NCI-H2171 treated with DMSO at 0.1 percent for 48 hours (cell line): ENCODE measurements around the gene TENT4B.

Experiments used
- DNase-seq: peaks from one replicate; lab custom pipeline; 2025; lab: John Stamatoyannopoulos, UW

The TENT4B gene

GRCh38 chr16:50256604-50257003, 103.5 kb downstream of the TENT4B start:
- DNase-seq = no peak

- DNase-seq = no peak
Observed at GRCh38 chr16:50257876-50258275, 104.8 kb downstream of the TENT4B start.

DNA sequence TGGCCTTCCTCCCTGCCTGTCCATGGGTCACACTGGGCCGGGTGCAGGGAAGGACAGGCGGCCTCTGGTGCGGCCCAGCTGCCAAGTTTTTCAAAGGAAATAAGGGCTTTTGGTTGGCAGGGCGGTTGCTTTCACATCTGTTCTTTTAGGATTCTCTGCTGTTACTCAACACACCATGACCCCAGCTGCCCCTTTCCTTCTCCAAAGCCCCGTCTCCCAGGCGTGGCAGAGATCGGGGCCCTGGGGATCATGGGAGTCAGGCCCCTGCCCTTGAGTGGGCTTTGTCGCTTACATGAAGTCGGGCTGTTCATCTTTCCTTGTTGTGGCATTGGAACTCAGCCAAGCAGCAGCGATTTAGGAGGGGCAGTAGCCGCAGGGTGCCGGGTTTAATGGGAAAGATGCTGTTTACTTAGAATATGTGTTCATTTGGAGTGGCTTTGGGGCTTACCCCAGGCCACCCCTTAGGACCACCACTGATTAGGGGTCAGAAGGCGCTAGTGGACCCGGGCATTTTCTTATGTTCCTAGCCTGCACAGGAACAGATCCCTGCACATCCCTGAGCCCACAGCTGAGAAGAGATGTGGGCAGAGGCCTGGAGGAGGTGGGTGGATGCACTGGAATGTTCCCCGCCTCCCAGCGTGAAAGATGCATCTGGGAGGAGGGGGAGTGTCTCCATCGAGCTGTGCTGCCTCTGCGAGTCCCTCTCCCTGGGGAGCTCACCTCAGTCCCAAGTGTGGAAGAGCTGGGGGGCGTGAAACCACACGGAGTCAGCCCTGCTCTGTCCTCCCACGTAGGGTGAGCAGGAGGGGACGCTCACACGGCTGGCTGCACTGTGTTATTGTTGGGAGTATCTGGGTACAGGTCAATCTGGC, 106.5 kb downstream of the TENT4B start:
- DNase-seq = peak; percentile 86

- no peak for DNase-seq
Observed at GRCh38 chr16:50260206-50261159, 107.4 kb downstream of the TENT4B start.

GRCh38 chr16:50261160-50261706, 108.1 kb downstream of the TENT4B start:
- no peak for DNase-seq

GRCh38 chr16:50261707-50262235, 108.7 kb downstream of the TENT4B start:
- DNase-seq = peak; percentile 8

DNA sequence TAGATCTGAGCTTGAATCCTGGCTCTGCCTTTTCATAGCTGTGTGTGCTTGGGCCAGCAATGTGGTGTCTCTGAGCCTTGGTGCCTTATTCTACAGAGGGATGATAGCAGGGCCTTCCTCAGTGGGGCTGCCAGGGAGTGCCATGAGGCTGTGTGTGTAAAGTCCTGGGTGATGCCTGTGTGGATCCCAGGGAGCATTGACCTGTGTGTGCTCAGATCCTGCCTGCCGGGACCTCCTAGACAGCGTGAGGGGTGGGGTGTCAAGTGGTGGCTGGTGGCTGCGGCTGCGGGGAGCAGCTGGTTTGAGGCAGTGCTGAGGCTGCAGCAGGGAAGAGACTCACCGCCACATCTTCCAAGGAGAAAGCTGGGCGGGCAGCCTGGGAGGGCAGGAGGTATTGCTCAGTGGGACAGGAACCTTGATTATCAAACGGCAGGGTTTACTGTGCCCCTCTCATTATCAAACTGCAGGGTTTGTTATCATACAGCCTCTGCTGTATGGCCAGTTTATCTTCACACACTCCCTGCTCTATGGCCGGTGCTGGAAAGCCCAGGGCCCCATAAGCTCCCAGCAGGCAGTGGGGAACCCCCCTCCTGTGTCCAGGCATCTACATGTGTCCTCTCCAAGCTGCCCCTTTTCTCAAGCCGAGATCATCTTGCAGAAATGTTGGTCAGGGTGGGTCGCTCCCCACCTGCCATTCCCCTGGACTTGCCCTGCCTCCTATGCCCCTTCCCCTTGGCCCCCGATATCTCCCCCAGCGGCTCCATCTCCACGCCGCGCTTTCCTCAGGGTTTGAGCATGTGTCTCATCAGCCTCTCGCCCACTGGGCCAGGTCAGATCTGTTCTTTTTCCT, 110.2 kb downstream of the TENT4B start:
- no peak for DNase-seq

GRCh38 chr16:50263940-50264929, 111.1 kb downstream of the TENT4B start:
- peak; percentile 36 for DNase-seq

DNA sequence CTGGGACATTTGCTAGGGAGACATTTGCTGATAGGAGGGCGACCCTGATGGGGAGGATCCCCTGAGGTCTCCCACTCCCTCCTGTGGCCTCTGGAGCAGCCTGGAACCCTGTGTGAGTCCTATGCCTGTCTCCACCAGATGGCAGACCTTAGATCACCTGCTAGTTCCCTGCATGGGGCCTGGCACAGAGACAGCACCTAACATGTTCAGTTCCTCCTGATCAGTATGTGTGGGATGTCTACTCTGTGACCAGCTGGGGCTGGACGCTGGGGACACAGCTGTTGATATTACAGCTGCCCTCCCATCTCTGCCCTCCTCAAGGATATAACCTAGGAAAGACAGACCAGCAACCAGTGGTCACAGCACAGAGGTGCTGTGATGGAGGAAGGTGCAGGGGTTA, 112.2 kb downstream of the TENT4B start:
- peak; percentile 78 for DNase-seq

- peak; percentile 35 for DNase-seq
Observed at GRCh38 chr16:50265716-50266336, 112.7 kb downstream of the TENT4B start.

DNA sequence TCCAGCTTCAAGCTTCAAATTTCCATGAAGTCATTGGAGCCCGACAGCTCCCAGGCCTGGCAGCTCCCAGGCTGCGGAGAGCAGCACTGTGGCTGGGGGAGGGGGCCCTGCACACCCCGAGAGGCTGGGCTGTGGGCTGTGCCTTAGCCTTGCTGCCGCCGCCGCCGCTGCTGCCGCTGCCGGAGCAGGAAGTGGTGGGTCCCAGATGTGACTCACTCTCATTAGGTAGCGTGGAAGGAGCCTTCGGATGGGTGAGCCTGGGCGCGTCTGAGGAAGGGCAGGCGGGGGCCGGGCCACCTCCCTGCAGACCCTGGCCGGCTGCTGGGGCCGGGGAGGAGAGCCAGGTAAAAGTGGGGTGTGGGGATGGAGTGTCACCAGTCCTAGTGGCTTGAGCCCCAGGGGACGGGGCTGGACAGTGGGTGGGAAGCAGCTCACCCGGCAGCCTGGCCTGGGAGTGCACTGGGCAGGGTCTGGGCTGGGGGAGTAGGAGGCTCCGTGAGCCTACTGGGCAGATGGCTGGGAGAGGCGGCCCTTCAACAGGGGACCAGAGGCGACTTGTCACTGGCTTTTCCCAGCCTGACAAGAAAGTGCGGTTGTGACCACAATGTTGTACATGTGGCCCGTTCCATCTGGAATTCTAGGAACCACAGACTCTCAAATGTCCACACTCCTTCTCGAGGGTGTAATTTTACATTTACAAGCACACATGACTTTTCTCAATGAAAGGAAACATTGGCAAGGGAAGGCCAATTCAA, 113.4 kb downstream of the TENT4B start, which contains the start of gene ADCY7:
Gene ADCY7 (plus strand): TSS at position 215 of the 755 bp plus-strand sequence. CDS start 21,629 bp downstream, outside the sequence.
- DNase-seq = peak; percentile 69

- DNase-seq = peak; percentile 69
Observed at GRCh38 chr16:50267151-50267631, 114.1 kb downstream of the TENT4B start.

DNA sequence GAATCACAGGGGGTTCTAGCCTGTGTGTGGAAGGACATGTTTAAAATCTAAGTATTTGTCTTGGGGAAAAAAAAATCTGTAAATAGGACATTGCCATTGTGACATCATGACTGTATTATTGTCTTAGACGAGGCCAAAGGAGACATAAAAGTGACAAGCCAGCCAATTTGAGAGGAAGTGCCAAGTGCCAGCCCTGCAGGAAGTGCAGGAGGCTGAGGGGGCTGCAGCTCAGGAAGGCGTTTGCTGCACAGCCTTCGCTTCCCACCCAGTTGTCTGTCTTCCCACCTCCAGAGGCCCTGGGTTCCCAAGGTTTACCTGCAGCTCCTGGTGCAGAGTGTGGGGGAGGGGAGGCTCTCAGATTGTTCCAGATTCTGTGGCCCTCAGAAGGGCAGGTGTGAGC, 114.5 kb downstream of the TENT4B start:
- peak; percentile 6 for DNase-seq

- DNase-seq = peak; percentile 8
Observed at GRCh38 chr16:50268352-50268751, 115.2 kb downstream of the TENT4B start.

DNA sequence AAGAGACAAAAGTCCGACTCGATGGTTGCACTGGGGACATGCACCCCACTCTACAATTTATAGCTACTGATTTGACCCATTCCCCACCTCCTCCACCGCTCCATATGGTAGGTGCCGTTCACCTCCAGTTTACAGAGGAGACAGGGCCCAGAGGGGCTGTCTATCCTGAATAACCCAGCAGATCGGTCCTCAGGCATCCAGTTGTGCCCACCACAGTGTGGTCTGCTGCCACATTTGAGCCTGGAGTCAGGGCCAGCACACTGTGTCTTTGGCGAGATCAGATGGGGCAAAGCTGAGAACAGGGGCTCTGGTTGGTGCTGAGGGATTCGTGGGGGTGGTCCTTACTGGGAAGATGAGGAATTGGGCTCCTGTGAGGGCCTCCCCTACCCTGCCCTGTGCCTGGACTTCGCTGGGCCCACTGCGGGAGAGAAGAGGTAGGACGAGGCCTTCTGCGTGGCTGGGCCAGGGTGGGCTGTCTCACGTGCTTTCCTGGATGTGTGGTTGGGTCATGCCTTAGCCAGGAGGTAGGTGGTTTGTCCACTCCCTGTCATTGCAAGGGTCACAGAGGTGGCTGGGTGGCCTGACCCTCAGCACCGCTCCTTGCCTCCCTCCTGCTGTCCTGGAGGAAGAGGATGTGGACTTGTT, 116.1 kb downstream of the TENT4B start:
- no peak for DNase-seq

- DNase-seq = no peak
Observed at GRCh38 chr16:50269769-50270509, 116.8 kb downstream of the TENT4B start.

- DNase-seq = no peak
Observed at GRCh38 chr16:50270510-50271147, 117.5 kb downstream of the TENT4B start.
